ENCODE data around the gene PDS5B. TPM values are rescaled to one million over a fixed set of nuclear protein-coding genes. Genes with fewer than 3 reads are reported as not detected.

The PDS5B gene
- total RNA-seq, 4 donors from 2014 or later: 48.8 to 77.1 (median 52.7) TPM

DNA sequence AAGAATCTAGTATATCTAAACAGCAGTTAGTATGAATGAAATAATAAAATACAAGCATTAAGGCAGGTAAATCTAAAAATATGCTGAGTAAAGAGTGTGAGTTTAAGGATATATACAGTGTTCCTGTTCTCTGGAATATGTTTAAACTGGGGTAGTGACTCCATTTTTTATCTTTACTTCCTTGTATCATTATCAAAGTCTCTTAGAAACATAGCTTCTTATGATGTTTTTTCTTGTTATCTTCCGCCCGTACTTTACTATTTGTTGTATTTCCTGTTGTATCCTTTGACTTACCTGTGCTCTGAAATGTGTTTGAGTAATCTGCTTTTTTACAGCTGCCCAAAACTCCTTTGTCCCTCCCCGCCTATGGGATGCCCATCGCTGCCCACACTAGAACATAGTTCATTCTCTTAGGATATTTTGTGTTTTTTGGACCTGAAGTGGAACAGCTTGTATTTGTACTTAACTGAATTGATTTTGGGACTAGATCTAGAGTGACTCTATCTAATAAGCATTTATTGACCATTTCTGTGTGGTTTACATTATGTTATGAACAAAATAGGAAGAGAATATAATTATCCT lies 80.8 kb downstream of the PDS5B start:
- TF ChIP-seq EP300 (IDR thresholded peaks at IDR 0.05): no peak
- TF ChIP-seq, protein P1, sequence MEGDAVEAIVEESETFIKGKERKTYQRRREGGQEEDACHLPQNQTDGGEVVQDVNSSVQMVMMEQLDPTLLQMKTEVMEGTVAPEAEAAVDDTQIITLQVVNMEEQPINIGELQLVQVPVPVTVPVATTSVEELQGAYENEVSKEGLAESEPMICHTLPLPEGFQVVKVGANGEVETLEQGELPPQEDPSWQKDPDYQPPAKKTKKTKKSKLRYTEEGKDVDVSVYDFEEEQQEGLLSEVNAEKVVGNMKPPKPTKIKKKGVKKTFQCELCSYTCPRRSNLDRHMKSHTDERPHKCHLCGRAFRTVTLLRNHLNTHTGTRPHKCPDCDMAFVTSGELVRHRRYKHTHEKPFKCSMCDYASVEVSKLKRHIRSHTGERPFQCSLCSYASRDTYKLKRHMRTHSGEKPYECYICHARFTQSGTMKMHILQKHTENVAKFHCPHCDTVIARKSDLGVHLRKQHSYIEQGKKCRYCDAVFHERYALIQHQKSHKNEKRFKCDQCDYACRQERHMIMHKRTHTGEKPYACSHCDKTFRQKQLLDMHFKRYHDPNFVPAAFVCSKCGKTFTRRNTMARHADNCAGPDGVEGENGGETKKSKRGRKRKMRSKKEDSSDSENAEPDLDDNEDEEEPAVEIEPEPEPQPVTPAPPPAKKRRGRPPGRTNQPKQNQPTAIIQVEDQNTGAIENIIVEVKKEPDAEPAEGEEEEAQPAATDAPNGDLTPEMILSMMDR (IDR thresholded peaks at IDR 0.05): no peak
- no peak for TF ChIP-seq POLR2A (IDR thresholded peaks at IDR 0.05)
- no peaks in the 10 kb centered on the region for H3K9me3 ChIP-seq
- no peak overlapping the region for H3K27ac ChIP-seq
- H3K4me3 ChIP-seq: no peak overlapping the region
- no peak for DNase-seq (ENCODE audit: low spot score in 2 of 2)
- no peaks in the 10 kb centered on the region for H3K4me1 ChIP-seq
- no peaks in the 10 kb centered on the region for H3K27me3 ChIP-seq
- peaks cover 0 to 3% (median 0%) of the 10 kb centered on the region in 3 donors for H3K36me3 ChIP-seq
- WGBS, 2 donors: 94 to 99% methylated on average over 4 of the region's 4 CpGs

DNA sequence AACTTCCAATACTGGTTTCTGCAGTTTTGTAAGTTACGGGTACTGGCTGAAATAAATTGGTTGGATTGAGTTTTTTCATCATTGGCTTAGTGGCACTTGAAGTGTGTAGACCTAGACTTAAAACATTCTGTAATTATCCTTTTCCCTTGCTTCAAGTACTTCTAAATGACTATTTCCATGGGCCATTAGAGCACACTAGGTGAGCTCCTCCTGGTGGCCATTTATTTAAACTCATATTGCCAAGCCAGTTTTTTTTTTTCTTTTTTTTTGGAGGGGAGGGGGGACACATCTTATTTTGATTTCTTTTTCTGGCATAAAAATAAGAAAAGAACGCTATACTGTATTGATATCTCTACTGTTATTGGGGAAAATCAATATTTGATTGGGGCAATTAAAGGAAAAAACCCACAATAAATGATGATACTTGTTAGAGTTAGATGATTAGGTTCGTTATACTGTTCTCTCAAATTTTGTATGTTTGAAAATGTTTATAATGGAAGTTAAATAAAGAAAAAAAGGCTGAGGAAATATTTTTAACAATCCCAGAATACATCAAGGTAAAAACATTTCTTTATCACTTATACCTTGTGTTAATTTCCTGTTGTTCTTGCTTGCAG lies 82.9 kb downstream of the PDS5B start:
- Histone ChIP-seq H3K36me3 (peaks cover 0 to 18% (median 0%) of the 10 kb centered on the region in 3 donors), H3K4me3 (no peak overlapping the region), H3K27ac (no peak overlapping the region), H3K9me3 (peaks cover 0 to under 1% (median 0%) of the 10 kb centered on the region in 4 donors), H3K27me3 (no peaks in the 10 kb centered on the region), H3K4me1 (no peaks in the 10 kb centered on the region)
- 75 to 81% methylated on average over 3 of the region's 3 CpGs for WGBS, 2 donors
- DNase-seq (ENCODE audit: low spot score in 2 of 2): no peak
- TF ChIP-seq, protein P1 (IDR thresholded peaks at IDR 0.05): peak in 4 of 5 experiments; percentile 36 to 59 (median 48)
- no peak for TF ChIP-seq EP300 (IDR thresholded peaks at IDR 0.05)

DNA sequence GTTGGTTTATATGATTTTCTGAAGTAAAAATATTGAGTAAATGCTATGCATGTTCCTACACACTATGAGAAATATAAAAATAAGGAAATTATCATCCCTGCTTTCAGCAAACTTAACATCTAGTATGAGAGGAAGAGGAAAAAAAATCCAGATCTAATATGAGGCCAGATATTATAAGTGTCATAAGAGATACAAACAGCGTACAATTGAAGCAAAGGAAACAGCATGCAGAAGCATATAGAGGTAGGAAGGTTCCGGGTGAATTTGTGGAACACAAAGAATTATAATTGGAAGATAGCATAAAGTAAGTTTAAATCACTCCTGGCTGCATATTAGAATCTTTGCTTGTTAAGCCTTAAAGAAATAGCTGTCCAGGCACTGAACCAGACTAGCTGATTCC lies 88.3 kb downstream of the PDS5B start:
- Histone ChIP-seq H3K4me3 (no peak overlapping the region), H3K27me3 (no peaks in the 10 kb centered on the region), H3K4me1 (no peaks in the 10 kb centered on the region), H3K27ac (no peak overlapping the region), H3K36me3 (peaks cover 0 to 52% (median 3%) of the 10 kb centered on the region in 3 donors), H3K9me3 (peaks cover 0 to 7% (median 0%) of the 10 kb centered on the region in 4 donors)
- DNase-seq (ENCODE audit: low spot score in 2 of 2): no peak
- 95 to 99% methylated on average over 2 of the region's 2 CpGs for WGBS, 2 donors
- TF ChIP-seq, protein P1 (IDR thresholded peaks at IDR 0.05): no peak
- TF ChIP-seq POLR2A (IDR thresholded peaks at IDR 0.05) (no peak), EP300 (IDR thresholded peaks at IDR 0.05) (no peak)

DNA sequence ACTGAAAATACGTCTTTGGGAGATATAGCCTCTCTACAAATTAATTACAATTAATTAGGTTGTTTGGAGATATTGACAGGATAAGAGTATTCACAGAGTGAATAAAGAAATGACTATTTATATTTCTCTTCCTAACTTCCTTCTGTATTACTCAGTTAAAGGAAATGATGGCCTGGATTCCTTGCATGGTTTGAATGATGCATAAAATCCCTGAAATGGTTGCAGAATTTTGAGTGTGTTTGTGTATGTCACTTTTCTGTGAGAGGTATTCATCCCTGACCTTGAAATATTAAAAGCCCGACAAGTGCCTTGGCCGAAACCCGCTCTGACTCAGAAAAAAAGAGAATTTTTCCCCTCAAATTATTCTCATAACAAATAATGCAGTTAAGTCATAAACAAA lies 90.0 kb downstream of the PDS5B start:
- H3K27me3 ChIP-seq: no peaks in the 10 kb centered on the region
- no peak overlapping the region for H3K27ac ChIP-seq
- no peaks in the 10 kb centered on the region for H3K4me1 ChIP-seq
- WGBS, 2 donors: 96 to 98% methylated on average over 4 of the region's 4 CpGs
- H3K4me3 ChIP-seq: no peak overlapping the region
- peaks cover 0 to 70% (median 3%) of the 10 kb centered on the region in 3 donors for H3K36me3 ChIP-seq
- DNase-seq (ENCODE audit: low spot score in 2 of 2): no peak
- peaks cover 0 to 7% (median 0%) of the 10 kb centered on the region in 4 donors for H3K9me3 ChIP-seq
- TF ChIP-seq, protein P1 (IDR thresholded peaks at IDR 0.05): no peak
- TF ChIP-seq EP300 (IDR thresholded peaks at IDR 0.05) (no peak), POLR2A (IDR thresholded peaks at IDR 0.05) (no peak)

DNA sequence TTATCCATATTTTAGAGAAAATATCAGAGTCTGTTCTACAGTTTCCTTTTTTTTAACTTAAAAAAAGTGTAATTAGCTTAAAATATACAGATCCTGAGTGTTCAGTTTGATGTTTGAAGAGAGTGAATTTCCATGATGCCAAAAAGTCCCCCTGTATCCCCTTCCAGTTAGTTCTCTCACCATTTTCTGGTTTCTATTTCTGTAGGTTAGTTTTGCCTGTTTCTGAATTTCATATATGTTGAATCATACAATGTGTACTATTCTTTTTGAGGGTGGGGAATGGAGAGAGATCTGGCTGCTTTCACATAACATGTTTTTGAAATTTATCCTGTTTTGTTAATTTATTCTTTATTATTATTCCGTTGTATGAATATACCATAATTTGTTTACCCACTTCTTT lies 95.9 kb downstream of the PDS5B start:
- Histone ChIP-seq H3K36me3 (peaks cover 0 to 55% (median 0%) of the 10 kb centered on the region in 3 donors), H3K27ac (peak overlapping the region in 2 of 4 donors; percentile 24 to 47), H3K9me3 (no peaks in the 10 kb centered on the region), H3K27me3 (no peaks in the 10 kb centered on the region), H3K4me3 (no peak overlapping the region), H3K4me1 (peaks cover 0 to 5% (median 0%) of the 10 kb centered on the region in 4 donors)
- 82 to 100% methylated on average over 1 of the region's 1 CpG for WGBS, 2 donors
- no peak for TF ChIP-seq EP300 (IDR thresholded peaks at IDR 0.05)
- TF ChIP-seq, protein P1 (IDR thresholded peaks at IDR 0.05): no peak
- TF ChIP-seq POLR2A (IDR thresholded peaks at IDR 0.05): no peak
- DNase-seq (ENCODE audit: low spot score in 2 of 2): no peak

Data from tibial nerve (tissue), 4 donors.